AG10803 (cell line): ENCODE measurements around the gene CDX2.

Source experiments
- DNase-seq: peaks from one replicate; pipeline ENCODE4 v3.0.0; 2010; ENCODE audit warnings: low read depth
- H3K4me3 ChIP-seq: 2 replicates; pipeline ENCODE4 v1.5.1; 2011; ENCODE audit warnings: mild to moderate bottlenecking, low read length, control low read depth
- TF ChIP-seq, protein P1 (sequence below): conservative IDR thresholded peaks from 2 replicates; pipeline ENCODE4 v1.5.1; 2011; ENCODE audit warnings: mild to moderate bottlenecking, low read length, control low read depth, inconsistent platforms

Gene CDX2

DNA sequence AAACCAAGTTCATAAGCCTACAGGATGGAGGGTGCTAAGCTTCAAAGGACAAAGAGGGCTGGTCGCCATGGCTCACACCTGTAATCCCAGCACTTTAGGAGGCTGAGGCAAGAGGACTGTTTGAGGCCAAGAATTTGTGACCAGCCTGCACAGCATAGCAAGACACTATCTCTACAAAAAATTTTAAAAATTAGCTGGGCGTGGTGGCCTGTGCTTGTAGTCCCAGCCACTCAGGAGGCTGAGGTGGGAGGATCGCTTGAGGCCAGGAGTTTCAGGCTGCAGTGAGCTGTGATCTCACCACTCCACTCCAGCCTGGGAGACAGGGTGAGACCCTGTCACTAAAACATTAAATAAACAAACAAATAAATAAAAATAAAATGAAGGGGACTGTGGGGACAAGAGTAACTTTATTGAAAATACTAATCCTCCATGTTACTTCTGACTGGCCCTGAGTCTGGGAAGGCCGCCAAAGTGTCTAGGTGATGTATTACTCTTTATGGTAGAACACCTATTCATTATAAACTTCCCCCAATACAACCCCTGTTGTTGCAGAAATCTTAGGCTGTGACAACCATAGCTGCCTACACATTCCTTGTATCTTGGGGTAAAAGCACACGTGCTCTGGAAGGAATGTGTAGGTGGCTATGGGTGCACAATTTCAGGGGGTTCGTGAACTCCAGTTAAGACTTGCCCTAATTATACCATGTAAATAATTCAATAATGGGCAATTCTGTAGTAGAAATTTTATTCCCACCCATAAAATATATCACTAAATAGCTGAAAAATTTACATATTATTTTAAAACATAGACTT is 34.0 kb upstream of the CDX2 start:
- TF ChIP-seq, protein P1, sequence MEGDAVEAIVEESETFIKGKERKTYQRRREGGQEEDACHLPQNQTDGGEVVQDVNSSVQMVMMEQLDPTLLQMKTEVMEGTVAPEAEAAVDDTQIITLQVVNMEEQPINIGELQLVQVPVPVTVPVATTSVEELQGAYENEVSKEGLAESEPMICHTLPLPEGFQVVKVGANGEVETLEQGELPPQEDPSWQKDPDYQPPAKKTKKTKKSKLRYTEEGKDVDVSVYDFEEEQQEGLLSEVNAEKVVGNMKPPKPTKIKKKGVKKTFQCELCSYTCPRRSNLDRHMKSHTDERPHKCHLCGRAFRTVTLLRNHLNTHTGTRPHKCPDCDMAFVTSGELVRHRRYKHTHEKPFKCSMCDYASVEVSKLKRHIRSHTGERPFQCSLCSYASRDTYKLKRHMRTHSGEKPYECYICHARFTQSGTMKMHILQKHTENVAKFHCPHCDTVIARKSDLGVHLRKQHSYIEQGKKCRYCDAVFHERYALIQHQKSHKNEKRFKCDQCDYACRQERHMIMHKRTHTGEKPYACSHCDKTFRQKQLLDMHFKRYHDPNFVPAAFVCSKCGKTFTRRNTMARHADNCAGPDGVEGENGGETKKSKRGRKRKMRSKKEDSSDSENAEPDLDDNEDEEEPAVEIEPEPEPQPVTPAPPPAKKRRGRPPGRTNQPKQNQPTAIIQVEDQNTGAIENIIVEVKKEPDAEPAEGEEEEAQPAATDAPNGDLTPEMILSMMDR, result no peak
- no peak for DNase-seq
- H3K4me3 ChIP-seq, result no peak overlapping the region

DNA sequence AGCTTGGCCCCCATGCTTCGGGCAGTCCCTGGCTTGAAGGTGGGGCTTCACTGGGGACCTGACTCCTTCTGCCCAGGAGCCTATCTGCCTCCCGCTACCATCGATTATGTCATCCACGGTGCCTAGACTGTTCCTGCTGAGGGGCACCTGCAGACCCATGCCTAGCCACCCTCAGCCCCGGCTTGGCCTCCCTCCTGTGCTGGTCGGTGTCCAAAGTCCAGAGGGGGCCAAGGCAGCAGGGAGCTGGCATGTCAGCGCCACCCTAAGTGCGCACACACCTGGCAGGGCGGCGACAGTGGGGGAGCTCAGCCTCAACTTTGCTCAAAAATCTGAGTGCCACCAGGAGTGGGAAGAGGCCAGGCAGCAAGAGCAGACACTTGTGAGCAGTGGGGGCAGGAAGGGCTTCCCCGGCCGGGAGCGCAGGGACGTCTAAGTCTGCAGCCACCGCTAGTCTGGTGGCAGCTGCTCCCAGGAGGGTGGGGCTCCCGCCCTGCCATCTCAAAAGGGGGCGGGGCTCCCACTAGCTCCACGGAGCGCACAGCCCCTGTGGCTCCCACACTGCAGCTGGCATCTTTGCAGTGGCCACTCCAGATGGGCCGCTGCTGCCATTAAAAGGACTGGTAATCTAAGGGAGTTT is 32.8 kb upstream of the CDX2 start:
- H3K4me3 ChIP-seq, result no peak overlapping the region
- TF ChIP-seq, protein P1, result no peak
- DNase-seq, result no peak

DNA sequence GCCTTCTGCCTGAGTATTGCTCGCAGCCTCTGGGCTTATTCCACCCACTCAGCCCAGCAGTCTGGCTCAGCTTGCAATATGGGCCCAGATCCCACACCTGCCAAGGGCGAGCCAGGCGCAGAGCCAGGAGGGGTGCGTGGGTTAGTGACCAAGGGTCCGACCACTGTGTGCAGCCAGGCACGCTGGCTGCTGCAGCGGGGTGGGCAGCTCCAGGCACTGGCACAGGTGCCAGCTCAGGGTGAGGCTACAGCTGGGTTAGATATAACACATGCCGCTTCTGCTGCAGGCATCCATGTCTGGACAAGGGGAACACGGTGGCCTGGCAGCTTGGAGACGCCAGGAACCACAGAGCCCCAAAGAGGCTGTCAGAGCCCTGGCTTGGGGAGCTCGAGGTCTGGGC is 31.9 kb upstream of the CDX2 start:
- no peak overlapping the region for H3K4me3 ChIP-seq
- DNase-seq, result no peak
- TF ChIP-seq, protein P1, result no peak

DNA sequence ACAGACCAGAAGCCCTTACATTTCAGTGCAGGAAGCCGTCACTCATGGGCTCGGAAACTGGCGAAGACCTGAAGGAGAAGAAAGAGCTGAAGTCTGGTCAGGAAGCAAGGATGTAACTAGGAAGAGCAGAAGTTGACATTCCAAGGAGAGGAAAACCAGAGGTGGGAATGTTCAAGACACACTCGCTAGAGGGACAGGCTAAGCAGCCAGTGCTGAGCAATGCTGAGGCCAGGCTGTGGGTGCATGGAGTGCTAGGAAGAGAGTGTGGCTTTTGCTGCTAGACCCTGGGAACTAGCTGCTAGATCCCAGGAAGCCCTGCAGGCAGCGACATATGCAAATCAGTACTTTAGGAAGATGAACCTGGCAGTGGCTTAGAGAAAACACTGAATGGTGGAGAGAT is 31.5 kb upstream of the CDX2 start:
- TF ChIP-seq, protein P1, result no peak
- DNase-seq, result no peak
- H3K4me3 ChIP-seq, result no peak overlapping the region

DNA sequence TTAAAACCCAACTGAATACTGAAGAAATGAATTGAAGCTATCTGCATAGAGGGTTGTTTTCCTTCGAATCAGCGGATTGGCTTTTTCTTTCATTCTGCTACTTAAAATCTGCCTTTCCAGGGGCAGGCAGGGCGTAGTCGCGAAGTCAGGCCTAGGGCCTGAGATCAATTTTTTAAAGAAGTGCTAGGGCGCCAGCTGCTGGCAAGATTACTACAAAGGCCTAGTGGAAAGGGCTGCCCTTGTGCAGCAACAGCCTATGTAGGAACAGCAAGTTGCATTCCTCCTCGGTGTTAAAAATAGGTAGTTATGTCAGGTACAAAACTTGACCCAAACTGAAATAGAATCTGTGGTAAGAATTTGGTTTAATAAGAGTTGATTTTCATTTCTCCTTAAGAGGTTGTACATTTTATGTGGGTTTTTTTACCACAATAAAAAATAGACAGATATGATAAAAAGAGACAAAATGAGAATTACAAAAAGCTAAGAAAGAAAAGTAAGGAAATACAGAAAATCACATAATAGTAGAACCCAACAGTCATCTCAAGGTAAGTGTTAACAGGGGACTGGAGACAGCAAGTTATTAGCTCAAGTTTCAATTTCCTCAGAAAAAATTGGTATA is 28.9 kb upstream of the CDX2 start:
- TF ChIP-seq, protein P1, result peak; percentile 50
- H3K4me3 ChIP-seq, result no peak overlapping the region
- DNase-seq, result peak; percentile 43

DNA sequence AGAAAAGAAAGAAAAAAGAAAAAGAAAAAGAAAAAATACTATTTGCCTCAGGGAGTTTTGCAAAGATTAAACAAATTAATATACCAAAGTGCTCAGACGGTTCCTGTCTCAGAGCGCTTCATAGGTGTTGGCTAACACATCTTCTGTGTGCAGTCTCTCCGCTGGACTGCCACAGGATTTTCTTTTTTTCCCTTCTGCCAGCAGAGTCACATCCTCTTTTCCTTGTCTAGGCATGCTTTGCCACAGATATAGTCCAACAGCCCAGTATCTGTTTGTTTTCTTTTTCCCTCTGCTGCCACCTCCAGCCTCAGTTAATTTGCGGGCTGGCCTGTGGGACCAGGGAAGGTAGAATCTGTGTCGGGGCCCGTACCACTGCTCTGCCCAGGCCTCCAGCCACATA is 22.8 kb upstream of the CDX2 start:
- TF ChIP-seq, protein P1, result no peak
- DNase-seq, result no peak
- no peak overlapping the region for H3K4me3 ChIP-seq
